Activated T-cell treated with anti-CD3 and anti-CD28 coated beads for 1 hour (primary cell): ENCODE measurements around the gene COX20.

Experiments used
- DNase-seq: peaks from one replicate; pipeline ENCODE4 v3.0.0-alpha.2; 2020; ENCODE audit warnings: low read depth

The COX20 gene

GRCh38 chr1:244851546-244852231 is 16.2 kb downstream of the COX20 start:
- no peak for DNase-seq

- DNase-seq: no peak
Observed at GRCh38 chr1:244852694-244853093, 17.2 kb downstream of the COX20 start.

- no peak for DNase-seq
Observed at GRCh38 chr1:244854166-244854565, 18.7 kb downstream of the COX20 start.

GRCh38 chr1:244854865-244855578 is 19.6 kb downstream of the COX20 start:
- DNase-seq: no peak

GRCh38 chr1:244857761-244858160 is 22.3 kb downstream of the COX20 start:
- DNase-seq: no peak

- DNase-seq: no peak
Observed at GRCh38 chr1:244858357-244858756, 22.9 kb downstream of the COX20 start.

- no peak for DNase-seq
Observed at GRCh38 chr1:244860078-244860477, 24.6 kb downstream of the COX20 start.

- no peak for DNase-seq
Observed at GRCh38 chr1:244860914-244861610, 25.6 kb downstream of the COX20 start.

GRCh38 chr1:244861683-244862082 is 26.2 kb downstream of the COX20 start:
- DNase-seq: no peak

- DNase-seq: no peak
Observed at GRCh38 chr1:244862354-244862698, 26.9 kb downstream of the COX20 start.

- DNase-seq: peak; percentile 97
Observed at GRCh38 chr1:244862699-244863490, 27.4 kb downstream of the COX20 start.

- DNase-seq: no peak
Observed at GRCh38 chr1:244863491-244864252, 28.2 kb downstream of the COX20 start.

- DNase-seq: peak; percentile 95
Observed at GRCh38 chr1:244864253-244865027, 29.0 kb downstream of the COX20 start, which contains the start of gene HNRNPU. TSS of gene HNRNPU (minus strand) at chr1:244864543. CDS start at chr1:244864307, 236 bp downstream.

GRCh38 chr1:244865028-244865371 is 29.5 kb downstream of the COX20 start:
- peak; percentile 12 for DNase-seq

- DNase-seq: no peak
Observed at GRCh38 chr1:244865820-244866219, 30.4 kb downstream of the COX20 start.

GRCh38 chr1:244866355-244866754 is 30.9 kb downstream of the COX20 start:
- DNase-seq: no peak

- no peak for DNase-seq
Observed at GRCh38 chr1:244868484-244869363, 33.3 kb downstream of the COX20 start.

GRCh38 chr1:244869364-244869827 is 33.9 kb downstream of the COX20 start:
- no peak for DNase-seq

- no peak for DNase-seq
Observed at GRCh38 chr1:244869950-244870349, 34.5 kb downstream of the COX20 start.
